Cerebellar nuclear complex (tissue), 1 donor: ENCODE results near the gene ZC3H7A.

Source experiments
- DNase-seq, 2 experiments: peaks; one replicate each; lab custom pipeline; 2025; lab: John Stamatoyannopoulos, UW

The ZC3H7A gene

GRCh38 chr16:11737713-11738112 is 59.3 kb downstream of the ZC3H7A start:
- DNase-seq, result no peak

- DNase-seq, result no peak
Observed at GRCh38 chr16:11736903-11737302, 60.2 kb downstream of the ZC3H7A start.

GRCh38 chr16:11735787-11736186 is 61.3 kb downstream of the ZC3H7A start:
- no peak for DNase-seq

GRCh38 chr16:11734653-11735043 is 62.4 kb downstream of the ZC3H7A start:
- DNase-seq, result no peak

GRCh38 chr16:11734025-11734652 is 62.9 kb downstream of the ZC3H7A start:
- no peak for DNase-seq

GRCh38 chr16:11731222-11731621 is 65.8 kb downstream of the ZC3H7A start:
- no peak for DNase-seq

GRCh38 chr16:11729787-11730186 is 67.3 kb downstream of the ZC3H7A start:
- DNase-seq, result no peak

GRCh38 chr16:11727796-11728543 is 69.1 kb downstream of the ZC3H7A start:
- DNase-seq, result no peak

GRCh38 chr16:11726008-11726407 is 71.0 kb downstream of the ZC3H7A start:
- no peak for DNase-seq

GRCh38 chr16:11725457-11725856 is 71.6 kb downstream of the ZC3H7A start:
- no peak for DNase-seq

GRCh38 chr16:11722468-11722808 is 74.6 kb downstream of the ZC3H7A start:
- no peak for DNase-seq

GRCh38 chr16:11721781-11722467 is 75.1 kb downstream of the ZC3H7A start:
- DNase-seq, result no peak

- DNase-seq, result no peak
Observed at GRCh38 chr16:11719762-11720161, 77.3 kb downstream of the ZC3H7A start.

- no peak for DNase-seq
Observed at GRCh38 chr16:11719171-11719570, 77.9 kb downstream of the ZC3H7A start.

GRCh38 chr16:11717811-11718210 is 79.2 kb downstream of the ZC3H7A start:
- DNase-seq, result no peak

GRCh38 chr16:11716336-11716735 is 80.7 kb downstream of the ZC3H7A start:
- no peak for DNase-seq

GRCh38 chr16:11715246-11715947 is 81.7 kb downstream of the ZC3H7A start:
- DNase-seq, result no peak

GRCh38 chr16:11712122-11712521 is 84.9 kb downstream of the ZC3H7A start:
- no peak for DNase-seq

- no peak for DNase-seq
Observed at GRCh38 chr16:11711662-11712061, 85.4 kb downstream of the ZC3H7A start.

- no peak for DNase-seq
Observed at GRCh38 chr16:11708421-11708820, 88.6 kb downstream of the ZC3H7A start.

- no peak for DNase-seq
Observed at GRCh38 chr16:11707679-11708197, 89.3 kb downstream of the ZC3H7A start.

- no peak for DNase-seq
Observed at GRCh38 chr16:11706180-11706742, 90.8 kb downstream of the ZC3H7A start.
